Muscle layer of duodenum (tissue), 2 donors: ENCODE results near the gene FGD2.
"Not testable (repeated sequence)": the region's sequence is repeated elsewhere in the genome, so short reads cannot be mapped to it uniquely, and the experiment has no call there.

Experiments used
- H3K27ac ChIP-seq: one replicate; pipeline ENCODE4 v1.7.0; 2013; ENCODE audit warnings: mild to moderate bottlenecking, low read length
- H3K27me3 ChIP-seq: one replicate; pipeline ENCODE4 v1.7.0; 2013; ENCODE audit warnings: low read depth, mild to moderate bottlenecking, control low read depth, low read length
- H3K36me3 ChIP-seq, 2 donors: one replicate each; pipeline ENCODE4 v1.7.0; 2013; ENCODE audit warnings: low read length in 2 of 2, control low read depth in 1 of 2, mild to moderate bottlenecking in 1 of 2; ENCODE audit not compliant: insufficient read depth in 2 of 2, control insufficient read depth in 1 of 2
- H3K4me1 ChIP-seq, 2 donors: one replicate each; pipeline ENCODE4 v1.7.0; 2013; ENCODE audit warnings: low read length in 2 of 2, mild to moderate bottlenecking in 2 of 2, control low read depth in 1 of 2, moderate library complexity in 1 of 2; ENCODE audit not compliant: insufficient read depth in 2 of 2, control insufficient read depth in 1 of 2
- H3K4me3 ChIP-seq, 2 donors: one replicate each; pipeline ENCODE4 v1.7.0; 2013; ENCODE audit warnings: low read length in 2 of 2, low read depth in 1 of 2, mild to moderate bottlenecking in 1 of 2
- H3K9me3 ChIP-seq, 2 donors: one replicate each; pipeline ENCODE4 v1.7.0; 2013; ENCODE audit warnings: low read length in 2 of 2, control low read depth in 1 of 2, mild to moderate bottlenecking in 1 of 2; ENCODE audit not compliant: control insufficient read depth in 1 of 2
- donor health status: healthy.

The FGD2 gene

DNA sequence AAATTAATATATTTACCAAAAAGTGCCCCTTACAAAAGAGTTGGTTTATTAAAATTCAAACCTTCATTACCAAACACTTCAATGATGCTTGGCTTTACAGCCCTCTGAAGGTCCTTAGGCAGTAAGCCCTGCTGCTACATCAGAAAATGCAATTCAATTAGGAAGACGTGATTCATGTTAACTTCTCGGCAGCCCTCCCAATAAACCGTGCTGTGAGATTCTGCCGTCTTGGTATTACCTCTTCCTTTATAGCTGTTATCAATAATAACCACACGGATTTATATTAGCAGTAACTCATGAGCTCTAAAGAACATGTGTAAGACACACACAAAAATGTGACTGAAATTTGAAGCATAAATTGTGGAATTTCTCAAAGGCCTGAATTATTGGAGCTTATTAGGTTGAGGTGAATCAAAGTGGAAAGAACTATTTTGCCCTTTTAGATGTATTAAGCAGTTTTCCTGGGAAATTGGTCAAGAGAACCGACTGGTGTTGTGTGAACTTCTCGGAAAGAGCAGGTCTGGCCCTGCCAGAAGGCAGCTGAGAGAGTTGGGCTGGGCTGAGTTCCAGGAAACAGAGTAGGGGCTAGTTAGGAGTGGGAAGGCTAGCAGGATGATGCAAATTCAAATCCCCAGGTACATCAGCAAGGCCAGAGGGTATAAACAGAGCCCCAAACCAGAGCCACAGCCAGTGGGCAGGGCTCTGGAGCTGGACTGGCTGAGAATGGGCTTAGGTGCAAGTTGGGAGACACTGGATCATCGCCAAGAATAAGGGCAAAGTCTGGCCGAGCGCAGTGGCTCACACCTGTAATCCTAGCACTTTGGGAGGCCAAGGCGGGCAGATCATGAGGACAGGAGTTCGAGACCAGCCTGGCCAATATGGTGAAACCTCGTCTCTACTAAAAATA, 33.1 kb downstream of the FGD2 start:
- no peaks in the 10 kb centered on the region for H3K36me3 ChIP-seq
- no peaks in the 10 kb centered on the region for H3K9me3 ChIP-seq
- no peak overlapping the region for H3K4me3 ChIP-seq
- no peak overlapping the region for H3K27ac ChIP-seq
- H3K4me1 ChIP-seq: no peaks in the 10 kb centered on the region
- no peaks in the 10 kb centered on the region for H3K27me3 ChIP-seq

DNA sequence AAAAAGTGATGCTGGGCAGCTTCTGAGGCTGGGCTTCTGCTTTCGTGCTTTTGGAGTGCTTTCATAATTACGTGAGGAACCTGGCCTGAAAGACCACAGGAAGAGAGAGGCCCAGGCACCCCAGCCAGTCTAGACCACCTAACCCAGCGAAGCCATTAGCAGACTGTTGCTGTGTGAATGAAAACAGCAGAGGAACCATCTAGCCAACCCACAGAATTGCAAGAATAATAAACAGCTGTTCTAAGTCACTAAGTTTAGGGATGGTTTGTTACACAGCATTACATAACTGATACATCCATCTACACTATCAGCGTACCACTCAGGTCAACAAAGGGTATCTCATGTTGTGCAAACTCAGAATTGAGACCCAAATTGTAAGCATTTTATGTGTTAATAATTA, 34.5 kb downstream of the FGD2 start:
- Histone ChIP-seq H3K4me1 (no peaks in the 10 kb centered on the region), H3K36me3 (no peaks in the 10 kb centered on the region), H3K9me3 (no peaks in the 10 kb centered on the region), H3K4me3 (no peak overlapping the region), H3K27ac (no peak overlapping the region), H3K27me3 (no peaks in the 10 kb centered on the region)

DNA sequence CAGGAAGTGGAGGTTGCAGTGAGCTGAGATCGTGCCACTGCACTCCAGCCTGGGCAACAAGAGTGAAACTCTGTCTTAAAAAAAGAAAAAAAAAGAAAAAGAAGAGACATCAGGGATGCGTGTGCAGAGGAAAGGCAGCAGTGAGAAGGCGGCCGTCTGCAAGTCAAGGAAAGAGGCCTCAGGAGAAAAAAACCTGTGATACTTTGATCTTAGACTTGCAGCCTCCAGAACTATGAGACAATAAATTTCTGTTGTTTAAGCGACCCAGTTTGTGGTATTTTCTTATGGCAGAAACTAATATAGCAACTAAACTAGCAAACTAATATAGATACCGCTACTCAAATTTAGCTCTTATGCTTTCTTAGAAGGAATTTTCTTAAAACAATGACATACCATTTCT, 36.1 kb downstream of the FGD2 start:
- Histone ChIP-seq H3K4me3 (no peak overlapping the region), H3K36me3 (no peaks in the 10 kb centered on the region), H3K27me3 (no peaks in the 10 kb centered on the region), H3K9me3 (no peaks in the 10 kb centered on the region), H3K4me1 (no peaks in the 10 kb centered on the region), H3K27ac (no peak overlapping the region)

GRCh38 chr6:37042150-37042549, 36.7 kb downstream of the FGD2 start:
- Histone ChIP-seq H3K4me3 (no peak overlapping the region), H3K27ac (no peak overlapping the region), H3K4me1 (no peaks in the 10 kb centered on the region)

GRCh38 chr6:37043091-37043490, 37.6 kb downstream of the FGD2 start:
- not testable (repeated sequence) for H3K27me3 ChIP-seq, H3K27ac ChIP-seq, H3K4me3 ChIP-seq, H3K4me1 ChIP-seq, H3K36me3 ChIP-seq, H3K9me3 ChIP-seq

More at GRCh38 chr6:37042150-37042549, 36.7 kb downstream of the FGD2 start:
- Histone ChIP-seq H3K36me3 (no peaks in the 10 kb centered on the region), H3K9me3 (no peaks in the 10 kb centered on the region), H3K27me3 (no peaks in the 10 kb centered on the region)

DNA sequence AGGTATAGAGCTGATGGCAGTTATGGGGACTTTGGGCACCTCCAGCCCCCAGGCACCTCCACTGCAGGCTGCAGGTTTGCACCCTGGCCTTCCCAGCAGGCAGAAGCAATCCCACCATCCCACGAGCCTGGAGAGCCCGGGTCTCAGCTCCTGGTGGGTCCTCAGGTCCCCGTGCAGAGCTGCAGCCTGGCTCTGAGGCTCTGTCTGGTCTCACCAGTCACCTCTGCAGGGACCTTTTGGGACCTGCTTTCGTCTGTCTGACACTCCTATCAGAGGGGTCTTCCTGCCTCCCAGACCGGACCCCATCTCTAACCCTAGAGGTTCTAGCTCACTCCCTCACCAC, 41.9 kb downstream of the FGD2 start:
- peaks cover 11 to 17% of the 10 kb centered on the region in 2 donors for H3K4me1 ChIP-seq
- no peak overlapping the region for H3K4me3 ChIP-seq
- H3K27ac ChIP-seq: no peak overlapping the region
- H3K9me3 ChIP-seq: no peaks in the 10 kb centered on the region
- no peaks in the 10 kb centered on the region for H3K36me3 ChIP-seq
- H3K27me3 ChIP-seq: no peaks in the 10 kb centered on the region

GRCh38 chr6:37047689-37048402, 42.4 kb downstream of the FGD2 start:
- Histone ChIP-seq H3K27me3 (no peaks in the 10 kb centered on the region), H3K9me3 (no peaks in the 10 kb centered on the region), H3K27ac (no peak overlapping the region), H3K4me1 (peaks cover 11 to 17% of the 10 kb centered on the region in 2 donors), H3K4me3 (no peak overlapping the region), H3K36me3 (no peaks in the 10 kb centered on the region)

DNA sequence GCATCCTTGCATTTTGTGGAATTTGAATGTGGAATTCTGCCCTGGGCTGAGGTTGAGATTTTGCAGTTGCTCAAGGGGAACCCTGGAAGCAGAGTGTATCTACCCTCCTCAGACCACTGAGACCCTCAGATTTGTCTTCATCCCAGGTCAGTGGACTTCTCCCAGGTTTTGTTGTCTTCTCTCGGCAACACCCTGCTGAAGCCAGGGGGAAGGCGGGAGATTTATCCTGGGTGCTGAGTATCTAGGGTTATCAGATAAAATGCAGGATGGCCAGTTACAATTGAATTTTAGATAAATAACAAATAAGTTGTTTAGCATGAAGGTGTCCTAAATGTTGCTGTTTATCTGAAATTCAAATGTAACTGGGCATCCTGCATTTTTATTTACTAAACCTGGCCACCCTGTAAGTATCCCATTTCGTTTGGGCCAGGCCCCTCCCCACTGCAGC, 43.0 kb downstream of the FGD2 start:
- Histone ChIP-seq H3K4me3 (no peak overlapping the region), H3K9me3 (no peaks in the 10 kb centered on the region), H3K36me3 (no peaks in the 10 kb centered on the region), H3K27ac (no peak overlapping the region), H3K27me3 (no peaks in the 10 kb centered on the region), H3K4me1 (peaks cover 11 to 17% of the 10 kb centered on the region in 2 donors)

DNA sequence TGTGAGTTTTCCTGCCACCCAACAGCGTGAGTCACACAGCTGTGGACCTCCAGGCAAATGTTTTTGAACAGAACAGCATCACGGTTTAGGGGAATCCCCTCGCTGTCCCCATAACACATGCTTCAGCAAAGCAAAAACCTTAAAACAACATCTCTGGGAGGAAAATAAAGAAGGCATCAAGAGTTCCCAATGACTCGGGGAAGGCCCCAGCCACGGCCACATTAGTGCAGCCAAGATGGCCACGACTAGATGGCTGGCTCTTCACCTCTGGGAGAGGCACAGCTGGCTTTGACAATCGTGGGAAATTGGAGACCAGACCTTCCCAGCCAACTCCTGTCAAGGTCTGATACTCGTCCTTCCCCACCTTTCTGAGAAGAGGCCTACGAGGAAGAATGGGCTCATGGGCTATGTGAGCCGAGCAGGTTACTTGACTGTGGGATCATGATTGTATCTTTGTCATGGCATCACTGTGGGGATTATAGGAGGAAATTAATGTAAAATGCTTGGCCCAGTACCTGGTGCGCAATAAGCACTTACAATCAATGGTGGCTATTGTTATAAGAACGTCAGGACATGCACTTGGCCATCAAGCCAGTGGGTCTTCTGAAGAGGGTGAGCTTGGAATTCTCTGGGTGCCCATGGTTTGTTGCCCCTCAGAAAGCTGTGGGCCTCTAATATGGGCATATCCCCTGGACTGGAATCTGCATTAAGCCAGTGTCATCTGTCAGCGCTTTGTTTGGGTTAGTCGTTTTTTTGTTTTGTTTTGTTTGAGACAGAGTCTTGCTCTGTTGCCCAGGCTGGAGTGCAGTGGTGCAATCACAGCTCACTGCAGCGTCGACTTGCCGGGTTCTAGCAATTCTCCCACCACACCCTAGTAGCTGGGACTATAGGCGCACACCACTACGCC, 43.6 kb downstream of the FGD2 start:
- Histone ChIP-seq H3K4me1 (peaks cover 11 to 17% of the 10 kb centered on the region in 2 donors), H3K27me3 (no peaks in the 10 kb centered on the region), H3K36me3 (no peaks in the 10 kb centered on the region), H3K4me3 (no peak overlapping the region), H3K27ac (peak overlapping the region; percentile 20), H3K9me3 (no peaks in the 10 kb centered on the region)

- no peaks in the 10 kb centered on the region for H3K36me3 ChIP-seq
- H3K27ac ChIP-seq: no peak overlapping the region
- H3K27me3 ChIP-seq: no peaks in the 10 kb centered on the region
Measured at GRCh38 chr6:37049758-37050044, 44.2 kb downstream of the FGD2 start.

More at GRCh38 chr6:37049758-37050044, 44.2 kb downstream of the FGD2 start:
- no peaks in the 10 kb centered on the region for H3K9me3 ChIP-seq
- no peak overlapping the region for H3K4me3 ChIP-seq
- peaks cover 11 to 17% of the 10 kb centered on the region in 2 donors for H3K4me1 ChIP-seq
